GM18507 (cell line): Measurements from ENCODE around the gene LEMD2.

Experiments used
- DNase-seq: peaks from one replicate; pipeline ENCODE4 v3.0.0; 2011; ENCODE audit warnings: low read depth; ENCODE audit not compliant: insufficient read length; ENCODE audit errors: extremely low spot score
- FAIRE-seq: peaks from 2 replicates; lab custom pipeline; 2011; peaks lifted over from hg19 to GRCh38; lab: Jason Lieb, UNC

The LEMD2 gene

DNA sequence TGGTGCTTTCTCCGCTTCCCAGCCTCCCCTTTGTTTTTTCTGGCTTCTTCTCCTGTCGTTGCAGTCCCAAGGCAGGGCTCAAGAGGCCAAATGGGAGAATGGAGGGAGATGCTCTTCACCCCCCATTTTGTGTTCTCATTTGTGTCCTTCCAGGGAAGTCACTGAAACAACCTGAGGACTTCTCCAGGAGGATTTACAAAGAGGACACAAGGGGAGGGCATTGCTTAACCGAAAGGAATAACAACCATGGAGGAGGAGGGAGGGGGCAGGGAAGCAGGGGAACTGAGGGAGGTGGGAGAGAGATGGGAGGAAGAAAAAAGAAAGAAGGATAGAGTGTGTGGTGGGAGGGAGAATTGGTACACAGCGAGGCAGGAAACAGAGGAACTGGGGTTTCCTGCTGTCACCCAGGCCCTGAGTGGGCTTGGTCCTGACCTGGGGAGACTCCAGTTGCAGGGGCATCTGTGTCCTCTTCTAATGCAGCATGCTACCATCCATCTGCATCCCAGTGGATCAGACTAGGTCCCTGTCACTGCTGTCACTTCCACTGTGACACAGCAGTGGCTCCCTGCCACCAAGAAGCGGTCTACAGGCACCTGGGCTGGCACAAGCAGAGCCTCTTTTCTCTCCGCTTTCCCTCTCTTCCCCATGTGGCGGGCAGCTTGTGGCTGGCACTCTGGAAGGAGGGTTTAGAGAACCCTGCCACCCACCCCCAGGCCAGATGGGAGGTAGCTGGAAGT lies 32.0 kb upstream of the LEMD2 start:
- DNase-seq (no peak), FAIRE-seq (no peak)

- DNase-seq (no peak), FAIRE-seq (no peak)
Observed at GRCh38 chr6:33820243-33820642, 31.3 kb upstream of the LEMD2 start.

DNA sequence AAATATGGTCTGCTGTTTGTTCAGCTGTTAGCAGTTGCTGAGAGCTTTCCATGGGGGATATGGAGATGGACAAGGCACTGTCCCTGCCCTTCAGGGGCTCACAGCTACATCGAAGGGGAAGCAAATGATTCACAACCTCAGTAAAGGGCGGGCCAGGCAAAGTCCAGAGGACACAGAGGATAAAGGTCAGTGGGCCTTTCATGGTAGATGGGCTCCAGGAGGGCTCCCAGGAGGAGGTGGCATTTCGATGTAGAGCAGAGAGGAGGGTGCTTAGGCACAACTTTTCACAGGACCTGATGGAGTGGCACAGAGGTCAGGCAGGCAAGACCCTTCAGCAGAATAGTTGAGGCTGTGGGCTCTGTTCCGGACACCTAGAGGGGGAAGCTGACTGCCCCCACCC lies 30.1 kb upstream of the LEMD2 start:
- DNase-seq (no peak), FAIRE-seq (no peak)

- DNase-seq (no peak), FAIRE-seq (no peak)
Observed at GRCh38 chr6:33818293-33818692, 29.4 kb upstream of the LEMD2 start.

- FAIRE-seq, result no peak
- no peak for DNase-seq
Observed at GRCh38 chr6:33817489-33817888, 28.6 kb upstream of the LEMD2 start.

GRCh38 chr6:33816911-33817310 lies 28.0 kb upstream of the LEMD2 start:
- DNase-seq (no peak), FAIRE-seq (no peak)

- FAIRE-seq, result peak; percentile 15
- DNase-seq, result no peak
Observed at GRCh38 chr6:33815854-33816253, 26.9 kb upstream of the LEMD2 start.

GRCh38 chr6:33813990-33814985 lies 25.4 kb upstream of the LEMD2 start:
- FAIRE-seq (no peak), DNase-seq (no peak)

DNA sequence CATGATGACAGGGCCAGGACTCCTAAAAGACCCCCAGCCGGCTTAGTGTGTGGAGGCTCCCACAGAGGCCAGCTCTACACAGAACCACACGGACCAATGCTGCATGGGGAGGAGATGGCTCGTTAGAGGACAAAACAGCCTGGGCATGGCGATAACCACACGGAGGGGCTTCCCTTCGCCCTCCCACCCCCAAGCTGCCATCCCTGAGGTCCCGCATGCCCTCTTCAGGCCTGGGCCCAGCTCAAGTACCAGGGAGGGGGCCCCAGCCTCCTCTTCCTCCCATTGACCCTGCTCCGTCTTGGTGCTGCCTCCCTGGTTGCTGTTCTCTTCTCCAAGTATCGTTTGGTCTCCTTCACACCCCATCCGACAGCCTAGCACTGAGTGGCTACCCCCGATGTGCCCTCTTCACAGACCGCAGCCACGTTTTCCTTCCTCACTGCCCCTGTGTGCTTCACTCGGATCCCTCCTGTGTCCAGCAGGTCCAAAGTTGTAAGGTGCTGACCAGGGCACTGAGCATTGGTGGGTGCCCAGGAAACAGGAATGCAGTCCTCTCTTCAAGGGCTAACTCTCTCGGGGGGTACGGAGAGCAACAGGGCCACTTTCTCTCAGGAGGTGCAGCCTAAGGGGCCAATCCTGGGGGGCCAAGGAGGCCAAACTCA lies 24.4 kb upstream of the LEMD2 start:
- FAIRE-seq (no peak), DNase-seq (no peak)

GRCh38 chr6:33812669-33813068 lies 23.7 kb upstream of the LEMD2 start:
- DNase-seq, result peak; percentile 36

DNA sequence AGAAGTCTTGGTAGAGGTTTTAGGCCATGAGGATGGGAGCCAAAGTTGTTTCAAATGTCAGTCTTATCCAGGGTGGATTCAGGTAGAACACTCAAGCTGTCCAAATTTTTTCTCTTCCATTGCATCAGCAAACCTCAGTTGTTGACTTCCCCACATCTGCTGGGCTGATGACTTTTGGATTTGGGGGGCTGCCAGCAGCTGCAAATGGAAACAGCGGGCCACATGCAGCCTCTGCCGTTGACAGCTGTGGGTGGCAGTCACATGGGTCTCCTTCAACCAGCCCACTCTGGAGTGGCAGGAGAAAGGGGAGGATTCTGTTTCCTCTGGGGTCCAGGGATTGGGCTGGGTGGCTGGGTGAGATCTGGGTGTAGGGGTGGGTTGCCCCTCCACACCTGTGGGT lies 20.7 kb upstream of the LEMD2 start:
- DNase-seq (no peak), FAIRE-seq (no peak)

More at GRCh38 chr6:33812669-33813068, 23.7 kb upstream of the LEMD2 start:
- FAIRE-seq, result no peak

- DNase-seq, result no peak
- no peak for FAIRE-seq
Observed at GRCh38 chr6:33808641-33809180, 19.8 kb upstream of the LEMD2 start.

DNA sequence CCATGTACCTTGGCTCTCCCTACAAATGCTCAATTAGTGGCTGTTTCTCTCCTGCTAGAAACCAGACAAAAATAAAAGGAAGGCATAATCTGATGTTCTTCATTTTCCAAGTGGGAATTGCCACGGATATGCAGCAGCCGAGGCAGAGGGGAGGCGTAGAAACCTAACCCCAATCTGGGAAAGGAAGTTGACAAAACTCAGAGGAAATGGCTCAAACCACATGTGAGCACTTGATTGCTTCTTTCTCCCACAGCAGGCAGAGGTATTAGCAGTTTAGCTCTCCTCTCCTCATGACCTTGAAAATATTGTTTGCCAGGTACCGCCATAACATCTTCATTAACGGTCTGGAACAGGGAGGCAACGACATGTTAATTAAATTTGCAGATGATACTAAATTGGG lies 18.7 kb upstream of the LEMD2 start:
- DNase-seq (no peak), FAIRE-seq (peak; percentile 45)

GRCh38 chr6:33806841-33807240 lies 17.9 kb upstream of the LEMD2 start:
- FAIRE-seq (no peak), DNase-seq (no peak)

DNA sequence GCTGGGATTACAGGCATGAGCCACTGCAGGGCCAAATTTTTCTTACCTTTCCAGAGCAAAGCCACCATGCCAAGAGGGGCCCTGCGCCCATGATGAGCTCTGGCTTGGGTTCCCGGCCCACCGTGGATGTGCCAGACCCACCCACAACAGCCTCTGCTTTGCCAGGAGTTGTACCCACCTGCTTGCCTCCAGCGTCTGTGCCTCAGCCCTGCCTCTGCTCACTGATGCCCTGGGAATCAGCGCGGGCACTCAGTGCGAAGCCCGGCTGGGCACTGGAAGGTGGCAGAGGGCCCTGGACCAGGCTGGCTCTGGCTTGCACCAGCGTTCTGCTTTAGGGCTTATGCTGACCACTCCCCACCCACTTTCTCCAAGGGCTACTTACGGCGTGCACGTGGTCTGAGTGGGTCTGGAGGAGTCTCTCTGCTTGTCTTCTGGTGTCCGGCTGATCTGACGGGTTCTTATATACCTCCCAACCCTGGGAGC lies 14.7 kb upstream of the LEMD2 start, which contains the start of gene MLN:
MLN (minus strand) TSS at position 433 of the 483 bp plus-strand sequence. CDS start 2,840 bp downstream, outside the sequence.
- no peak for DNase-seq
- FAIRE-seq, result no peak

DNA sequence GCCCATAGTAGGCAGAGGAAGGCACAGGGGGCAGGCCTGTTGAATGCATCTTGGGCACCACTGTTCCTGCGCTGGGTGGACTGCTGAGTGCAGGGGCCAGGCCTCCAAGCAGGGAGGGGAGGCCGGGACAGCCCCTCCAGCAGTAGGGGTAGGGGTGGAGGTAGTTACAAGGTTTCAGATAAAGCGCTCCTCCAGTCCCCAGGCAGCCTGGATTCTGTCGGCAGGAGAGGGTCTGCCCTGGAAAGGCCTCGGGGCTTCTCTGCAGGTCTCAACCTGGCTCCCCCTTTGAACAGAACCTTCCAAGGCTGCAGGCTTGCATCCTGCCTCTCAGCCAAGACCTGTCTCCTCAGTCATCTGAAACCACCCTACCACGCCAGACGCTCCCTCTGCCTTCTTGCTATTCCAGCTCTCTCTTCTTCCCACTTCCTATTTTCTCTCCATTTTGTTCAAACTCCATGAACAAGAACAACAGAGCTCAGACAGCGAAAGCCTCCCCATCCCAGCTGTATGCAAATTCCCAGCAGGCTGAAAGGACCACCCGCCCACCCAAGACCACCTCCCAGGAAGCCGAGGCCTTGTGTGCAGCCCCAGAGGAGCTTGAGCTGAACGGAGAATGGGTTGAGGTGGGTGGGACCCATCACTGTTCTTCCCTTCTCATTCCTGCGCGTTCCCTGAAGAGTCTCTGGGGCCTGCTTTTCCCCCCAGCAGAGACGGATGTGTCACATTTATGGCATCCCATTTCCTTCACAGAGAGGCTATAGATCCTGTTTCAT lies 13.4 kb upstream of the LEMD2 start:
- no peak for DNase-seq
- no peak for FAIRE-seq

- FAIRE-seq, result no peak
- DNase-seq, result no peak
Observed at GRCh38 chr6:33801611-33802010, 12.7 kb upstream of the LEMD2 start.

DNA sequence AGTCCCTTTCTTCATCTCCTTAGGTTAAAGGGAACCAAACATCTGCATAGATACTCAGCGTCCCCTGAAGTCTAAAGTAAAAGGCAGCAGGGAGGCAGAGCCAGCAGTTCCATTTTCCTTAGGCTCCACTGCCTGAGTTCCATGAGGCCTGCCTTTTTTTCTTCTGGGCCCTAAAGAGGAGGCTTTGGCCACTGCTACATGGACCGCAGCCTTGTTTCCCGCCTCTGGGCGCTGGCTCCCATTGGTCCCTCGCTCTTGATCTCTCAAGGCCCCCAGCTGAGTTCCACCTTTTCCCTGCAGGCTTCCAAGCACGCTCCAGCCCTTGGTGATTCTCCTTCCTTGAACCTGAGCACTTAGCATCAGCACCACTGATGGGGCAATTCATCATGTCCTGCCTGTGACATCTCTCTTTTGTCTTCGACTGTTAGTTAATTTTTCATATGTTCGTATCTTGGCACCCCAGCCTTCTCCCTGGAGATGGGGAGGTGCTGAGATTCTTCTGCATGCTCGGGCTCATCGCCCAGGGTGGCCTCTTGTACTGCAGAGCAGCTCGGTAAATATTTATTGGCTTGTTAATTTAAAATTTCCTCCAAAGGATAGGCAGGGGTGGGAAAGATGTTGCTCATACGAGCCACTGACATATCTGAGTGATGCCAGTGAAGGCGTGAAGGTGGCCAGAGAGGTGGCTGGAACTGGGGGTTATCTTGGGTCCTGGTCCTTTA lies 11.5 kb upstream of the LEMD2 start:
- FAIRE-seq, result no peak
- DNase-seq, result no peak
